ENCODE results near the gene PPP2R1A. TPM values are rescaled to one million over a fixed set of nuclear protein-coding genes. Genes with fewer than 3 reads are reported as not detected.

The PPP2R1A gene
- total RNA-seq: 195 TPM

- peak; percentile 95 to 100 (median 100) for DNase-seq (ENCODE audit: low read depth in 2 of 3, low spot score in 2 of 3)
These were observed at the start of gene PPP2R1A for GRCh38 chr19:52189735-52190486. PPP2R1A (plus strand) TSS chr19:52190052; CDS start chr19:52190097, 45 bp downstream.

- DNase-seq (ENCODE audit: low read depth in 2 of 3, low spot score in 2 of 3): no peak
These were observed 48.6 kb upstream of the PPP2R1A start for GRCh38 chr19:52141203-52141602.

DNA sequence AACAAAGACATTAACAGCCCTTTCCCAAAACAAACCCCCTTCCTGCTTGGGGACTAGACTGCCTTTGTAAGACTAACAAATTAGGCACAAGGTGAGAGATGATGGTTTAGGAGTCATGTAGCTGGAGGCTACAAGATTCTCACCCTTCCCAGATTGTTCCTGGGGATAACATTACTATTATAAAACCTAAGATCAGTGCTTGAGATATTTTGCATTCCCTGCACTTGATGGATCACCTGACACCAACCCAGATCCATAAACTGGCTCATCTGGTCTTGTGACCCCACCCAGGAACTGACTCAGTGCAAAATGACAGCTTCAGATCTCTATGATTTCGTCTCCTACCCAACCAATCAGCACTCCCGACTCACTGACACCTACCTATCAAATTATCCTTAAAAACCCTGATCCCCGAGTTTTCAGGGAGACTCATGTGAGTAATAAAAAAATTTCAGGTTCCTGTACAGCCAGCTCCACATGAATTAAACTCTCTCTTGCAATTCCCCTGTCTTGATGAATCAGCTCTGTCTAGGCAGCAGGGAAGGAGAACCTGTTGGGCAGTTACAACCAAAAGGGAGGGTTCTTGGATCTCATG lies 47.8 kb upstream of the PPP2R1A start:
- no peak for DNase-seq (ENCODE audit: low read depth in 2 of 3, low spot score in 2 of 3)

DNA sequence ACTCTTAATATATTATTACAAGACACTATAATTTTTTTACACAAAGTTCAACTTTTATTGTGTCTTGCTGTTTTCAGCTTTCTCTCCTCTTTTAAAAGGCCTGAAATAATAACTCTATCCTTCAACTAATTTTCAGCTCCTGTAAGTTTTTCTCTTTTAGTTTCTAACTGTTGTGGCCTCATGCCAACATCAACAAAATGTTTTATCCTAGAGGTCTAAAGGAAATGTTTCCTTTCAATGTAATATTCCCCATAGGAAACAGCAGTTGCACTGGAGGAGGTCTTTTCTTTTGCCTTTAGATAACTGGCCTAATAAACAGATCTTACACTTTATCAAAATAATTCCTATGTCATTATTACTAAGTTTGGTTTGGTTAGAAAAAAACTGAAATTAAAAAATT lies 41.6 kb upstream of the PPP2R1A start:
- no peak for DNase-seq (ENCODE audit: low read depth in 2 of 3, low spot score in 2 of 3)

- no peak for DNase-seq (ENCODE audit: low read depth in 2 of 3, low spot score in 2 of 3)
These were observed 34.1 kb upstream of the PPP2R1A start for GRCh38 chr19:52155596-52156359.

DNA sequence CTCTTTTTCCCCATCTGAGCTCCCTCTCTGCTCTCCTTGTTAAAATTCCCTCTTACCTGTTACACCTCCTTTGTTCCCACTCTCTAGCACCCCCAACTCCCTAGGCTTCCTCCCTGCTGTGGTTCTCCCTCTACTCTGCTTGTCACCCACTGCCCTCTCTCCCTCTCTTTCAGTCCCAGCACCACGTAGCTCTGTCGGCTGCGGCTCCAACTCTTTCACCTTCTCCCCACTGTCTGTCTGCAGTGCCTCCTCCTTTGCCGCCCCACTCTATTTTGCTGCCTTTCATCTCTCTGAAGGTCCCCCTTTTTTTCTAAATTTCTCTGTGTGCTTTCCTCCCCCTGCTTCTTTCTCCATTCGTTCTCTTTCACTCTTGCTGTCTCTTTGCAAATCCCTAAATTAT lies 19.5 kb upstream of the PPP2R1A start:
- DNase-seq (ENCODE audit: low read depth in 2 of 3, low spot score in 2 of 3): no peak

- DNase-seq (ENCODE audit: low read depth in 2 of 3, low spot score in 2 of 3): peak in 1 of 3 donors; percentile 11
These were observed 19.0 kb upstream of the PPP2R1A start for GRCh38 chr19:52170863-52171320.

- peak; percentile 82 to 86 (median 82) for DNase-seq (ENCODE audit: low read depth in 2 of 3, low spot score in 2 of 3)
These were observed 18.3 kb upstream of the PPP2R1A start, which contains the start of gene ZNF836 for GRCh38 chr19:52171321-52172169. ZNF836 (minus strand) TSS chr19:52171621; CDS start chr19:52168072, 3,549 bp downstream.

- no peak for DNase-seq (ENCODE audit: low read depth in 2 of 3, low spot score in 2 of 3)
These were observed 17.5 kb upstream of the PPP2R1A start for GRCh38 chr19:52172347-52172746.

DNA sequence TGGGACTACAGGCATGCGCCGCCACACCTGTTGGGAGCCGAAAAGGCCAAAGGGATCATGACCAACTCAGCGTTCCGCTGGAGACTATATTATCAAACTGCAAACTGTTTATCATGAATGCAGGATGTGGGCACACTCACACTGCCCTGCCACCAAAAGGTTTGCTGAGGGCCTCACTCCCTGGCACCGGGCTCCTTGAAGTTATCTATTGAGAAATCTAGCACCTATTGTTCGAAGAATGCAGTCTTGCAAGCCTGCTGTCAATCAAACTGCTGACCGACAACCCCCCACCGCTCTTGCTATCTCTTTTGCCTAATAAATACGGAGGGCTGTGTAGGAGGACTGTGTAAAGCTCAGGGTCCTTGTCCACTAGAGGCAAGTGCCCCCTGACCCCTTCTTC lies 13.3 kb upstream of the PPP2R1A start:
- no peak for DNase-seq (ENCODE audit: low read depth in 2 of 3, low spot score in 2 of 3)

GRCh38 chr19:52187407-52187806 lies 2.4 kb upstream of the PPP2R1A start:
- DNase-seq (ENCODE audit: low read depth in 2 of 3, low spot score in 2 of 3): no peak

GRCh38 chr19:52188822-52189734 lies 774 bp upstream of the PPP2R1A start:
- peak in 1 of 3 donors; percentile 9 for DNase-seq (ENCODE audit: low read depth in 2 of 3, low spot score in 2 of 3)

- no peak for DNase-seq (ENCODE audit: low read depth in 2 of 3, low spot score in 2 of 3)
These were observed 838 bp downstream of the PPP2R1A start for GRCh38 chr19:52190487-52191293.

DNA sequence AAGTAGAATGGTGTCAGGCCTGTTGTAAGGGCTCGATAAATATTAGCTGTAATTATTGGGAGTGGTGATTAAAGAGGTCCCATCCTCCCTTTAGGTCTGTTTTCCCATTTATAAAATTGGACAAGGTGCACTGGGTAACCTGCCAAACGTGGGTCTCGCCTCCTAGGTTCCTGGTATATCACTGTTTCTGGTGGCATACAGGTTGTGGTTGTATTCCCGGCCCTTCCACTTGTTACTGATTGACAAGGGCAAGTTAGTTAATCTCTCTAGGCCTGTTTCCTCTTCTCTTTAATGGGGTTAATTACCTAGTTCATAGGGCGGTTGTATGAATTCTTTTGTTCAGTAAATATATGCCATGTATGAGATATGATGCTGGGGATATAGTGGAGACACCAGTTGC lies 1.5 kb downstream of the PPP2R1A start:
- no peak for DNase-seq (ENCODE audit: low read depth in 2 of 3, low spot score in 2 of 3)

DNA sequence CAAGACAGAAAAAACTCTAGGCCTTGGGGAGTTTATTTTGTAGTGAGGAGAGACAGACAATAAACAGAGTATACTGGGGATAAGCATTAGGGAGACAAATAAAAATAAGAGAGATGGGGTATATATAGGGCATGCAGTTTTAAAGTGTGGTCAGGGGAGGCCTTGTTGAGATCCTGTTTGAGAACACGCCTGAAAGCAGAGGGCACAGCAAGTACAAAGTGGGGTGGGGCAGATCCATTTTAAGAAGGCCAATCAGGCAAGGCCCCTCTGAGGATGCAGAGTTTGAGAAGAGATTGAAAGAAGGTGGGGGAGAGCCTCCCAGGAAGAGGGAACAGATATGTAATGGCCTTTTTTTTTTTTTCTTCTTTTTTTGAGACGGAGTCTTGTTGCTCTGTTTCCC lies 2.1 kb downstream of the PPP2R1A start:
- no peak for DNase-seq (ENCODE audit: low read depth in 2 of 3, low spot score in 2 of 3)

GRCh38 chr19:52196256-52196967 lies 6.6 kb downstream of the PPP2R1A start:
- DNase-seq (ENCODE audit: low read depth in 2 of 3, low spot score in 2 of 3): no peak

- no peak for DNase-seq (ENCODE audit: low read depth in 2 of 3, low spot score in 2 of 3)
These were observed 8.1 kb downstream of the PPP2R1A start for GRCh38 chr19:52197964-52198363.

GRCh38 chr19:52198678-52199077 lies 8.8 kb downstream of the PPP2R1A start:
- no peak for DNase-seq (ENCODE audit: low read depth in 2 of 3, low spot score in 2 of 3)
